RWPE1 (cell line): ENCODE data around the gene SPO11.

Experiments used
- CTCF ChIA-PET: fragments of 350-600 bp; sonication (Branson Sonifier 250); formaldehyde crosslinking; extraction: SDS; loops from one replicate; lab custom pipeline; 2021; lab: Yijun Ruan, JAX
- POLR2A ChIA-PET: fragments of 400-600 bp; formaldehyde crosslinking; extraction: SDS; loops from one replicate; lab custom pipeline; 2020; ENCODE audit warnings: antibody characterized with exemption; ENCODE audit not compliant: low non-redundant PET; lab: Yijun Ruan, JAX
- DNase-seq: peaks from one replicate; pipeline ENCODE4 v3.0.0; 2012; ENCODE audit warnings: low spot score
- H3K27ac ChIP-seq: fragments of 450-650 bp; 2 replicates; pipeline ENCODE4 v1.5.1; 2017
- CTCF ChIP-seq: fragments of 450-650 bp; conservative IDR thresholded peaks from 2 replicates; pipeline ENCODE4 v1.5.1; 2017; ENCODE audit warnings: low read depth, mild to moderate bottlenecking

The SPO11 gene

GRCh38 chr20:57385940-57386339 lies 56.3 kb downstream of the SPO11 start:
- DNase-seq = no peak
- ChIA-PET CTCF (interaction anchor here (0.5 kb wide), 1 partner anchor 78 kb away, joined by 3 read pairs; no protein-coding TSS in a partner anchor), POLR2A (no interaction called here)
- no peak overlapping the region for H3K27ac ChIP-seq
- TF ChIP-seq CTCF = no peak

GRCh38 chr20:57386762-57387161 lies 57.2 kb downstream of the SPO11 start:
- no peak for TF ChIP-seq CTCF
- no peak overlapping the region for H3K27ac ChIP-seq
- DNase-seq = no peak
- CTCF ChIA-PET = interaction anchor here (1.1 kb wide), 1 partner anchor 109 kb away, joined by 4 read pairs; no protein-coding TSS in a partner anchor
- POLR2A ChIA-PET = no interaction called here

- ChIA-PET POLR2A (no interaction called here), CTCF (interaction anchor here (0.6 to 1.1 kb wide), 4 partner anchors 19 to 110 kb away, joined by 3 to 4 read pairs (median 4); no protein-coding TSS in a partner anchor)
- DNase-seq = no peak
- TF ChIP-seq CTCF = no peak
- H3K27ac ChIP-seq = peak overlapping the region; percentile 20
Observed at GRCh38 chr20:57387463-57387862, 57.9 kb downstream of the SPO11 start.

GRCh38 chr20:57387945-57388371 lies 58.4 kb downstream of the SPO11 start:
- no peak for TF ChIP-seq CTCF
- POLR2A ChIA-PET = no interaction called here
- DNase-seq = no peak
- peak overlapping the region; percentile 20 for H3K27ac ChIP-seq
- CTCF ChIA-PET = interaction anchor here (0.6 to 1.1 kb wide), 5 partner anchors 32 to 739 kb away, joined by 3 to 4 read pairs (median 3); no protein-coding TSS in a partner anchor

GRCh38 chr20:57388953-57389694 lies 59.5 kb downstream of the SPO11 start:
- no peak; the same call in 1 of the 2 replicates for TF ChIP-seq CTCF
- peak; percentile 83 for DNase-seq
- ChIA-PET CTCF (interaction anchor here (0.5 to 2.0 kb wide), 7 partner anchors 93 to 924 kb away, joined by 3 to 7 read pairs (median 3); no protein-coding TSS in a partner anchor), POLR2A (interaction anchor here (0.6 kb wide), 1 partner anchor 46 kb away, joined by 4 read pairs; no protein-coding TSS in a partner anchor)
- H3K27ac ChIP-seq = peak overlapping the region; percentile 71

- ChIA-PET POLR2A (no interaction called here), CTCF (interaction anchor here (0.6 to 2.0 kb wide), 4 partner anchors 46 to 455 kb away, joined by 3 to 7 read pairs (median 4); no protein-coding TSS in a partner anchor)
- H3K27ac ChIP-seq = peak overlapping the region; percentile 71
- no peak for TF ChIP-seq CTCF
- no peak for DNase-seq
Observed at GRCh38 chr20:57389695-57390603, 60.3 kb downstream of the SPO11 start.
